ENCODE measurements around the gene AJUBA. TPM values are rescaled to one million over a fixed set of nuclear protein-coding genes. Genes with fewer than 3 reads are reported as not detected.

The AJUBA gene
- total RNA-seq, 4 donors from 2014 or later, result 18.4 to 40.5 (median 34.8) TPM

GRCh38 chr14:23013054-23013748, 30.9 kb upstream of the AJUBA start:
- H3K9me3 ChIP-seq, result no peaks in the 10 kb centered on the region
- no peaks in the 10 kb centered on the region for H3K36me3 ChIP-seq
- 83 to 89% methylated on average over 6 of the region's 6 CpGs for WGBS, 2 donors
- no peak overlapping the region for H3K4me3 ChIP-seq (replicated peaks in 1 of 3)
- TF ChIP-seq POLR2A (IDR thresholded peaks at IDR 0.05), result no peak
- TF ChIP-seq, protein P1, sequence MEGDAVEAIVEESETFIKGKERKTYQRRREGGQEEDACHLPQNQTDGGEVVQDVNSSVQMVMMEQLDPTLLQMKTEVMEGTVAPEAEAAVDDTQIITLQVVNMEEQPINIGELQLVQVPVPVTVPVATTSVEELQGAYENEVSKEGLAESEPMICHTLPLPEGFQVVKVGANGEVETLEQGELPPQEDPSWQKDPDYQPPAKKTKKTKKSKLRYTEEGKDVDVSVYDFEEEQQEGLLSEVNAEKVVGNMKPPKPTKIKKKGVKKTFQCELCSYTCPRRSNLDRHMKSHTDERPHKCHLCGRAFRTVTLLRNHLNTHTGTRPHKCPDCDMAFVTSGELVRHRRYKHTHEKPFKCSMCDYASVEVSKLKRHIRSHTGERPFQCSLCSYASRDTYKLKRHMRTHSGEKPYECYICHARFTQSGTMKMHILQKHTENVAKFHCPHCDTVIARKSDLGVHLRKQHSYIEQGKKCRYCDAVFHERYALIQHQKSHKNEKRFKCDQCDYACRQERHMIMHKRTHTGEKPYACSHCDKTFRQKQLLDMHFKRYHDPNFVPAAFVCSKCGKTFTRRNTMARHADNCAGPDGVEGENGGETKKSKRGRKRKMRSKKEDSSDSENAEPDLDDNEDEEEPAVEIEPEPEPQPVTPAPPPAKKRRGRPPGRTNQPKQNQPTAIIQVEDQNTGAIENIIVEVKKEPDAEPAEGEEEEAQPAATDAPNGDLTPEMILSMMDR (IDR thresholded peaks at IDR 0.05), result no peak
- intact Hi-C loops (cut with DNase I), result no loop called here
- no peak for DNase-seq
- no peaks in the 10 kb centered on the region for H3K27me3 ChIP-seq
- peaks cover 7 to 9% of the 10 kb centered on the region in 2 donors for H3K4me1 ChIP-seq
- H3K27ac ChIP-seq, result no peak overlapping the region

GRCh38 chr14:23009939-23010726, 27.8 kb upstream of the AJUBA start, which contains the start of gene C14orf93:
Gene C14orf93, minus strand, starts transcription at chr14:23010143. Its CDS starts 11,120 bp downstream, at chr14:22999023.
- intact Hi-C loops (cut with DNase I), result no loop called here
- 2 to 3% methylated on average over 34 to 40 of the region's 40 CpGs for WGBS, 2 donors

DNA sequence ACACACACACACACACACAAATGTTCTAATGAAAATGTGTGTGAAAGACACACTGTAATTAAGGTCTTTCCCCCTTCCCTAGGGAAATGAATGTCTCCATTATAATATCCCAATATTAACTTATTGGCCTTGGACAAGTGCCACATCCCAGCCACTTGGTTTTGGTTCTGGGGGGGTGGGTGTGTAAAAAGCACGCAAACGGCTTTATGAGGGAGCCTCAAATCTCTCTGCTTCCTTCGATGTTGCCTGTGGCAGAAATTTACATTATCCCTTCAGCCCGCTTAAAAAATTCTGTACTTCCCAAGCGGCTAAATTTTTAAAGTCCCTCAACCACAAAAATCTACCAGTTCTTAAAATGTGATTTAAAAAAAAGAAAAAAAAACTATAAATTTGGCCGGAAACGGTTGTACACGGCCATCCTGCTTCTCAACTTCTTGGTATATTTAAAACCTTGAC, 27.2 kb upstream of the AJUBA start:
- no peaks in the 10 kb centered on the region for H3K9me3 ChIP-seq
- H3K4me3 ChIP-seq (replicated peaks in 1 of 3), result peak overlapping the region in 2 of 3 donors; percentile 18 to 40
- H3K36me3 ChIP-seq, result no peaks in the 10 kb centered on the region
- no peaks in the 10 kb centered on the region for H3K27me3 ChIP-seq
- intact Hi-C loops (cut with DNase I), result no loop called here
- DNase-seq, result no peak
- no peak for TF ChIP-seq POLR2A (IDR thresholded peaks at IDR 0.05)
- TF ChIP-seq, protein P1 (IDR thresholded peaks at IDR 0.05), result no peak
- WGBS, 2 donors, result 23 to 34% methylated on average over 8 of the region's 8 CpGs
- peak overlapping the region; percentile 62 to 88 (median 85) for H3K27ac ChIP-seq
- H3K4me1 ChIP-seq, result peaks cover 15 to 21% of the 10 kb centered on the region in 2 donors

More at GRCh38 chr14:23009939-23010726, 27.8 kb upstream of the AJUBA start, which contains the start of gene C14orf93:
- Histone ChIP-seq H3K27me3 (no peaks in the 10 kb centered on the region), H3K27ac (peak within 1 kb of the TSS; percentile 62 to 88 (median 85)), H3K4me1 (peaks cover 15 to 21% of the 10 kb centered on the region in 2 donors), H3K4me3 (replicated peaks in 1 of 3) (peak within 1 kb of the TSS; percentile 18 to 44 (median 40)), H3K9me3 (no peaks in the 10 kb centered on the region), H3K36me3 (no peaks in the 10 kb centered on the region)
- peak; percentile 83 to 84 for DNase-seq
- TF ChIP-seq, protein P1 (IDR thresholded peaks at IDR 0.05), result no peak
- peak in 1 of 2 donors; percentile 65 for TF ChIP-seq POLR2A (IDR thresholded peaks at IDR 0.05)

GRCh38 chr14:23008831-23009230, 26.5 kb upstream of the AJUBA start:
- H3K27me3 ChIP-seq, result no peaks in the 10 kb centered on the region
- H3K27ac ChIP-seq, result no peak overlapping the region
- H3K9me3 ChIP-seq, result no peaks in the 10 kb centered on the region
- TF ChIP-seq POLR2A (IDR thresholded peaks at IDR 0.05), result no peak
- TF ChIP-seq, protein P1 (IDR thresholded peaks at IDR 0.05), result no peak
- DNase-seq, result no peak
- WGBS, 2 donors, result 23 to 29% methylated on average over 3 of the region's 3 CpGs
- H3K36me3 ChIP-seq, result no peaks in the 10 kb centered on the region
- intact Hi-C loops (cut with DNase I), result no loop called here
- no peak overlapping the region for H3K4me3 ChIP-seq (replicated peaks in 1 of 3)
- peaks cover 15 to 21% of the 10 kb centered on the region in 2 donors for H3K4me1 ChIP-seq
